Activated naive CD4-positive, alpha-beta T cell treated with Interleukin-2 at 50 U/mL for 16 hours (primary cell): ENCODE data around the gene MYH15.
"Not testable (repeated sequence)": the region's sequence is repeated elsewhere in the genome, so short reads cannot be mapped to it uniquely, and the experiment has no call there.

Experiments
- DNase-seq: peaks from one replicate; pipeline ENCODE4 v3.0.0-alpha.2; 2020

MYH15 gene

GRCh38 chr3:108380128-108380795, 130.1 kb downstream of the MYH15 start:
- no peak for DNase-seq

GRCh38 chr3:108378952-108379342, 131.4 kb downstream of the MYH15 start:
- not testable (repeated sequence) for DNase-seq

GRCh38 chr3:108378153-108378951, 132.0 kb downstream of the MYH15 start:
- no peak for DNase-seq

- DNase-seq, result no peak
These were observed 133.0 kb downstream of the MYH15 start for GRCh38 chr3:108377384-108377783.

- no peak for DNase-seq
These were observed 134.4 kb downstream of the MYH15 start for GRCh38 chr3:108376026-108376425.

GRCh38 chr3:108359011-108359410, 151.4 kb downstream of the MYH15 start:
- DNase-seq, result no peak

GRCh38 chr3:108357042-108357441, 153.4 kb downstream of the MYH15 start:
- DNase-seq, result no peak

- DNase-seq, result no peak
These were observed 155.8 kb downstream of the MYH15 start for GRCh38 chr3:108354562-108354961.

- no peak for DNase-seq
These were observed 158.2 kb downstream of the MYH15 start for GRCh38 chr3:108352176-108352575.

- no peak for DNase-seq
These were observed 163.8 kb downstream of the MYH15 start for GRCh38 chr3:108346301-108347227.

GRCh38 chr3:108345492-108346205, 164.7 kb downstream of the MYH15 start:
- DNase-seq, result no peak

GRCh38 chr3:108343491-108343890, 166.9 kb downstream of the MYH15 start:
- DNase-seq, result no peak

GRCh38 chr3:108342837-108343486, 167.4 kb downstream of the MYH15 start:
- no peak for DNase-seq

- no peak for DNase-seq
These were observed 168.5 kb downstream of the MYH15 start for GRCh38 chr3:108341911-108342310.

GRCh38 chr3:108338901-108339545, 171.4 kb downstream of the MYH15 start:
- DNase-seq, result no peak

GRCh38 chr3:108334701-108335100, 175.7 kb downstream of the MYH15 start:
- DNase-seq, result no peak

GRCh38 chr3:108333961-108334360, 176.4 kb downstream of the MYH15 start:
- DNase-seq, result no peak

- no peak for DNase-seq
These were observed 178.6 kb downstream of the MYH15 start for GRCh38 chr3:108331792-108332191.
